Stimulated activated CD4-positive, alpha-beta T cell treated with anti-CD3 and anti-CD28 coated beads, Interleukin-12 subunit alpha, Interleukin-12 subunit beta, amount 100 ng/mL, for 4 hours (primary cell): ENCODE results near the gene CMPK2.
"Not testable (repeated sequence)": the region's sequence is repeated elsewhere in the genome, so short reads cannot be mapped to it uniquely, and the experiment has no call there.

Experiments used
- DNase-seq: peaks from one replicate; pipeline ENCODE4 v3.0.0-alpha.2; 2020

The CMPK2 gene

GRCh38 chr2:6865346-6866274 is at the start of gene CMPK2:
CMPK2 (minus strand) TSS chr2:6865907; CDS start chr2:6865696, 211 bp downstream.
- peak; percentile 66 for DNase-seq

- DNase-seq = no peak
These were observed 49.7 kb upstream of the CMPK2 start for GRCh38 chr2:6915399-6915798.

- DNase-seq = no peak
These were observed 49.1 kb upstream of the CMPK2 start for GRCh38 chr2:6914828-6915227.

GRCh38 chr2:6913415-6914157 is 47.9 kb upstream of the CMPK2 start:
- peak; percentile 44 for DNase-seq

GRCh38 chr2:6911721-6912120 is 46.0 kb upstream of the CMPK2 start:
- no peak for DNase-seq

- no peak for DNase-seq
These were observed 44.0 kb upstream of the CMPK2 start for GRCh38 chr2:6909431-6910385.

GRCh38 chr2:6908291-6908690 is 42.6 kb upstream of the CMPK2 start:
- no peak for DNase-seq

- DNase-seq = no peak
These were observed 40.5 kb upstream of the CMPK2 start for GRCh38 chr2:6906165-6906741.

- no peak for DNase-seq
These were observed 40.0 kb upstream of the CMPK2 start for GRCh38 chr2:6905668-6906067.

- not testable (repeated sequence) for DNase-seq
These were observed 36.9 kb upstream of the CMPK2 start for GRCh38 chr2:6902581-6902980.

- DNase-seq = no peak
These were observed 31.4 kb upstream of the CMPK2 start for GRCh38 chr2:6896930-6897759.

- DNase-seq = no peak
These were observed 28.3 kb upstream of the CMPK2 start for GRCh38 chr2:6893876-6894482.

GRCh38 chr2:6888724-6889123 is 23.0 kb upstream of the CMPK2 start:
- no peak for DNase-seq

GRCh38 chr2:6887751-6888192 is 22.1 kb upstream of the CMPK2 start:
- DNase-seq = no peak

- DNase-seq = no peak
These were observed 20.3 kb upstream of the CMPK2 start for GRCh38 chr2:6885968-6886367.

- DNase-seq = no peak
These were observed 19.8 kb upstream of the CMPK2 start for GRCh38 chr2:6885551-6885950.

- no peak for DNase-seq
These were observed 17.9 kb upstream of the CMPK2 start for GRCh38 chr2:6883448-6884122.

- no peak for DNase-seq
These were observed 15.8 kb upstream of the CMPK2 start for GRCh38 chr2:6881516-6881915.

GRCh38 chr2:6881046-6881445 is 15.3 kb upstream of the CMPK2 start:
- DNase-seq = no peak

GRCh38 chr2:6880200-6880733 is 14.6 kb upstream of the CMPK2 start:
- no peak for DNase-seq
